Measurements from ENCODE around the gene MICU2.
"Not testable (repeated sequence)": the region's sequence is repeated elsewhere in the genome, so short reads cannot be mapped to it uniquely, and the experiment has no call there.

The MICU2 gene

GRCh38 chr13:21590231-21590630 is 13.7 kb downstream of the MICU2 start:
- H3K36me3 ChIP-seq (ENCODE audit: control insufficient read depth in 1 of 2, insufficient read depth in 2 of 2, low read depth in 1 of 2, low read length in 2 of 2), result peaks cover 2% of the 10 kb centered on the region in 2 experiments
- no peak overlapping the region for H2BK12ac ChIP-seq (ENCODE audit: low read length in 2 of 2)

DNA sequence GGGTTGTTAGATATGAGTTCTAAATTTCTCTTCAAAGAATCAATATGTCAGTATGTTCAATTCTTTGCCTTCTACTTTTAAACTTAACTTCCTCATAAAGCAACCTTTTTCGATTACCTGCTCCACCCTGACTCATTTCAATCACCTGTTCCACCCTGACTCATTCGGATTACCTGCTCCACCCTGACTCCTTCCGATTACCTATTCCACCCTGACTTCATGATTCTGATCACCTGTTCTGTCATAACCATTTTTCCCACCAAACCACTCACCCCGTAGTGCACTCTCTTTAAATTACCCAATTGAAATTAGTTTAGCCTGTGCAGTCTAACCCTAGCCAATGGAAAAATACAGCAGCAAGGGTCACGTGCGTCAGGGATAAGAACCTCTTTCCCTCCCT is 14.5 kb downstream of the MICU2 start:
- H3K4me1 ChIP-seq (ENCODE audit: control insufficient read depth, insufficient read depth, low read depth, low read length); H2BK15ac ChIP-seq (ENCODE audit: low read depth, poor library complexity, severe bottlenecking); H2BK120ac ChIP-seq (ENCODE audit: low read depth, low read length); H2BK5ac ChIP-seq (ENCODE audit: low read depth, low read length, poor library complexity, severe bottlenecking); H3K4me2 ChIP-seq (ENCODE audit: low read length, poor library complexity, severe bottlenecking); H3K36me3 ChIP-seq (ENCODE audit: control insufficient read depth in 1 of 2, insufficient read depth in 2 of 2, low read depth in 1 of 2, low read length in 2 of 2); H3K18ac ChIP-seq (ENCODE audit: low read depth in 1 of 2, low read length in 2 of 2); H4K91ac ChIP-seq (ENCODE audit: low read length); H2BK12ac ChIP-seq (ENCODE audit: low read length in 2 of 2); DNase-seq; H3K27me3 ChIP-seq (ENCODE audit: control insufficient read depth in 1 of 2, insufficient read depth in 1 of 2, low read length in 2 of 2); H3K9ac ChIP-seq (ENCODE audit: low read length); H3K4me3 ChIP-seq (ENCODE audit: insufficient read depth in 1 of 2, low read depth in 1 of 2, low read length in 2 of 2); H2AK5ac ChIP-seq (ENCODE audit: low read length, severe bottlenecking); H3K79me1 ChIP-seq (replicated peaks; ENCODE audit: low read length, poor library complexity, severe bottlenecking); H3K4ac ChIP-seq (ENCODE audit: low read depth in 1 of 2, low read length in 2 of 2); H3K23ac ChIP-seq (ENCODE audit: low read length in 2 of 2); H3K14ac ChIP-seq (ENCODE audit: low read length in 2 of 2); H2AFZ ChIP-seq (ENCODE audit: low read depth, low read length); H3K9me3 ChIP-seq (ENCODE audit: control insufficient read depth, low read length); H4K8ac ChIP-seq (ENCODE audit: low read length); H3K27ac ChIP-seq (ENCODE audit: low read length, poor library complexity, severe bottlenecking): not testable (repeated sequence)
- 95% methylated on average over 6 of the region's 6 CpGs for WGBS

More at GRCh38 chr13:21590231-21590630, 13.7 kb downstream of the MICU2 start:
- Histone ChIP-seq H2BK5ac (ENCODE audit: low read depth, low read length, poor library complexity, severe bottlenecking) (no peak overlapping the region), H2AK5ac (ENCODE audit: low read length, severe bottlenecking) (no peak overlapping the region), H3K79me1 (replicated peaks; ENCODE audit: low read length, poor library complexity, severe bottlenecking) (peaks cover 10% of the 10 kb centered on the region), H2AFZ (ENCODE audit: low read depth, low read length) (no peak overlapping the region), H2BK120ac (ENCODE audit: low read depth, low read length) (no peak overlapping the region), H3K18ac (ENCODE audit: low read depth in 1 of 2, low read length in 2 of 2) (no peak overlapping the region), H4K8ac (ENCODE audit: low read length) (no peak overlapping the region), H4K91ac (ENCODE audit: low read length) (no peak overlapping the region), H3K4me3 (ENCODE audit: insufficient read depth in 1 of 2, low read depth in 1 of 2, low read length in 2 of 2) (no peak overlapping the region), H3K23ac (ENCODE audit: low read length in 2 of 2) (no peak overlapping the region), H3K14ac (ENCODE audit: low read length in 2 of 2) (no peak overlapping the region), H3K9me3 (ENCODE audit: control insufficient read depth, low read length) (peaks cover 2% of the 10 kb centered on the region), H3K4me1 (ENCODE audit: control insufficient read depth, insufficient read depth, low read depth, low read length) (peaks cover 5% of the 10 kb centered on the region), H2BK15ac (ENCODE audit: low read depth, poor library complexity, severe bottlenecking) (no peak overlapping the region), H3K4ac (ENCODE audit: low read depth in 1 of 2, low read length in 2 of 2) (no peak overlapping the region), H3K27ac (ENCODE audit: low read length, poor library complexity, severe bottlenecking) (no peak overlapping the region), H3K9ac (ENCODE audit: low read length) (no peak overlapping the region), H3K4me2 (ENCODE audit: low read length, poor library complexity, severe bottlenecking) (no peak overlapping the region), H3K27me3 (ENCODE audit: control insufficient read depth in 1 of 2, insufficient read depth in 1 of 2, low read length in 2 of 2) (no peaks in the 10 kb centered on the region)
- DNase-seq, result no peak
- 90% methylated on average over 5 of the region's 5 CpGs for WGBS

DNA sequence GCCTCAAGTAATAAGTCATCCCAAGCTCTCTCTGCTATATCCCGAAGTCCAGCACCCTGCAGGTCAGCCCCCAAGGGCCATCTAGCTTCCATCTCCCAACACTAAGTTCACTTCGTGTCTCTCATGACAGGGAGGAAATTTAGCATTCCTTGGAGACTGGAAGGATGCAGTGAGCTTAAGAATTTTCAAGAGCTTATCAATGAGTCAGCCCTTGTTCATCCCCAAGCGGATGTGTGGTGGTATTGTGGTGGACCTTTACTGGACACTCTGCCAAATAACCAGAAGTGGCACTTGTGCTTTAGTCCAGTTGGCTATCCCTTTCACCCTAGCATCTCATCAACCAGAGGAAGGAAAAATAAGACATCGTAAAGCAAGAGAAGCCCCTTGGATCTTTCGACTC is 15.6 kb downstream of the MICU2 start:
- H3K14ac ChIP-seq (ENCODE audit: low read length in 2 of 2); H3K79me1 ChIP-seq (replicated peaks; ENCODE audit: low read length, poor library complexity, severe bottlenecking); H3K4me3 ChIP-seq (ENCODE audit: insufficient read depth in 1 of 2, low read depth in 1 of 2, low read length in 2 of 2); H2BK5ac ChIP-seq (ENCODE audit: low read depth, low read length, poor library complexity, severe bottlenecking); H2AFZ ChIP-seq (ENCODE audit: low read depth, low read length); H3K9me3 ChIP-seq (ENCODE audit: control insufficient read depth, low read length); H4K91ac ChIP-seq (ENCODE audit: low read length); H3K23ac ChIP-seq (ENCODE audit: low read length in 2 of 2); H2BK12ac ChIP-seq (ENCODE audit: low read length in 2 of 2); H3K4me2 ChIP-seq (ENCODE audit: low read length, poor library complexity, severe bottlenecking); H2BK15ac ChIP-seq (ENCODE audit: low read depth, poor library complexity, severe bottlenecking); H3K27ac ChIP-seq (ENCODE audit: low read length, poor library complexity, severe bottlenecking); H2AK5ac ChIP-seq (ENCODE audit: low read length, severe bottlenecking); H3K4me1 ChIP-seq (ENCODE audit: control insufficient read depth, insufficient read depth, low read depth, low read length); H2BK120ac ChIP-seq (ENCODE audit: low read depth, low read length); H4K8ac ChIP-seq (ENCODE audit: low read length); H3K4ac ChIP-seq (ENCODE audit: low read depth in 1 of 2, low read length in 2 of 2); H3K9ac ChIP-seq (ENCODE audit: low read length); H3K27me3 ChIP-seq (ENCODE audit: control insufficient read depth in 1 of 2, insufficient read depth in 1 of 2, low read length in 2 of 2); H3K36me3 ChIP-seq (ENCODE audit: control insufficient read depth in 1 of 2, insufficient read depth in 2 of 2, low read depth in 1 of 2, low read length in 2 of 2): not testable (repeated sequence)
- peak; percentile 81 for DNase-seq
- WGBS, result 36% methylated on average over 3 of the region's 5 CpGs
- H3K18ac ChIP-seq (ENCODE audit: low read depth in 1 of 2, low read length in 2 of 2), result peak overlapping the region in 1 of 2 experiments; percentile 57

DNA sequence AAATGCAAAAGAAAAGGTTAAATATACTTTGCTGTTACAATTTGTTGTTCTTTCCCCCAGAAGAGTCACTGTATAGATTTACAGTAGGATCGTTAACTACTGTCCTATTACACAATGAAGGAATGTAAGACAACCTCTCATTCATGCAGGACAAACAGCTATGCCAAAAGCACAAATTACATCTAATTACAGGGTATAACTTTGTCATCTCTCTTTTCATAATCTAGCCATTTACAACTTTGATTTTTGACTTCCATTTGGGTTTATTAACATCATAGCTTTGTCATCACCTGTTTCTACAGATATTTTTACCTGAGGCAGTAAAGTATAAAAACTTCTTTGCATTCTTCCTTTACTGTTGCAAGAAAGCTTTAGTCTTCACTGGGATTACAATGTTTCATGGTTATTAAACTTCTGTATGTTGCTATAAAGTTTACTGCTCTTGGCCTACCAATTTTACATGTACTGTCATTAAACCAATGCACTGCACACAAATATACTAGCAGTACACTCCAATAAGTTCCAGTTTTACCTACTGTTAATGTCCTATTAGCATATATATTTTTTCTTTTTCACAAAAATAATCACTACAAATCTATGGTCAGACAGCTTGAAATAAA is 18.9 kb downstream of the MICU2 start:
- Histone ChIP-seq H3K79me1 (replicated peaks; ENCODE audit: low read length, poor library complexity, severe bottlenecking) (peaks cover 12% of the 10 kb centered on the region), H2BK5ac (ENCODE audit: low read depth, low read length, poor library complexity, severe bottlenecking) (no peak overlapping the region), H3K4ac (ENCODE audit: low read depth in 1 of 2, low read length in 2 of 2) (no peak overlapping the region), H2BK12ac (ENCODE audit: low read length in 2 of 2) (no peak overlapping the region), H3K9ac (ENCODE audit: low read length) (no peak overlapping the region), H2BK120ac (ENCODE audit: low read depth, low read length) (no peak overlapping the region), H3K4me2 (ENCODE audit: low read length, poor library complexity, severe bottlenecking) (no peak overlapping the region), H3K23ac (ENCODE audit: low read length in 2 of 2) (no peak overlapping the region), H3K27me3 (ENCODE audit: control insufficient read depth in 1 of 2, insufficient read depth in 1 of 2, low read length in 2 of 2) (no peaks in the 10 kb centered on the region), H3K4me1 (ENCODE audit: control insufficient read depth, insufficient read depth, low read depth, low read length) (peaks cover 7% of the 10 kb centered on the region), H4K8ac (ENCODE audit: low read length) (no peak overlapping the region), H2BK15ac (ENCODE audit: low read depth, poor library complexity, severe bottlenecking) (no peak overlapping the region), H3K27ac (ENCODE audit: low read length, poor library complexity, severe bottlenecking) (no peak overlapping the region), H2AFZ (ENCODE audit: low read depth, low read length) (no peak overlapping the region), H2AK5ac (ENCODE audit: low read length, severe bottlenecking) (no peak overlapping the region), H3K14ac (ENCODE audit: low read length in 2 of 2) (no peak overlapping the region), H4K91ac (ENCODE audit: low read length) (no peak overlapping the region), H3K36me3 (ENCODE audit: control insufficient read depth in 1 of 2, insufficient read depth in 2 of 2, low read depth in 1 of 2, low read length in 2 of 2) (peaks cover 0 to 3% of the 10 kb centered on the region in 2 experiments), H3K4me3 (ENCODE audit: insufficient read depth in 1 of 2, low read depth in 1 of 2, low read length in 2 of 2) (no peak overlapping the region), H3K9me3 (ENCODE audit: control insufficient read depth, low read length) (peaks cover 13% of the 10 kb centered on the region), H3K18ac (ENCODE audit: low read depth in 1 of 2, low read length in 2 of 2) (no peak overlapping the region)
- no peak for DNase-seq
- WGBS, result 100% methylated on average over 1 of the region's 1 CpG
